ENCODE measurements around the gene ACSF2. TPM values are rescaled to one million over a fixed set of nuclear protein-coding genes. Genes with fewer than 3 reads are reported as not detected.

The ACSF2 gene, protein sequence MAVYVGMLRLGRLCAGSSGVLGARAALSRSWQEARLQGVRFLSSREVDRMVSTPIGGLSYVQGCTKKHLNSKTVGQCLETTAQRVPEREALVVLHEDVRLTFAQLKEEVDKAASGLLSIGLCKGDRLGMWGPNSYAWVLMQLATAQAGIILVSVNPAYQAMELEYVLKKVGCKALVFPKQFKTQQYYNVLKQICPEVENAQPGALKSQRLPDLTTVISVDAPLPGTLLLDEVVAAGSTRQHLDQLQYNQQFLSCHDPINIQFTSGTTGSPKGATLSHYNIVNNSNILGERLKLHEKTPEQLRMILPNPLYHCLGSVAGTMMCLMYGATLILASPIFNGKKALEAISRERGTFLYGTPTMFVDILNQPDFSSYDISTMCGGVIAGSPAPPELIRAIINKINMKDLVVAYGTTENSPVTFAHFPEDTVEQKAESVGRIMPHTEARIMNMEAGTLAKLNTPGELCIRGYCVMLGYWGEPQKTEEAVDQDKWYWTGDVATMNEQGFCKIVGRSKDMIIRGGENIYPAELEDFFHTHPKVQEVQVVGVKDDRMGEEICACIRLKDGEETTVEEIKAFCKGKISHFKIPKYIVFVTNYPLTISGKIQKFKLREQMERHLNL
- total RNA-seq: 13.6 and 16.5 TPM in 2 replicates

DNA sequence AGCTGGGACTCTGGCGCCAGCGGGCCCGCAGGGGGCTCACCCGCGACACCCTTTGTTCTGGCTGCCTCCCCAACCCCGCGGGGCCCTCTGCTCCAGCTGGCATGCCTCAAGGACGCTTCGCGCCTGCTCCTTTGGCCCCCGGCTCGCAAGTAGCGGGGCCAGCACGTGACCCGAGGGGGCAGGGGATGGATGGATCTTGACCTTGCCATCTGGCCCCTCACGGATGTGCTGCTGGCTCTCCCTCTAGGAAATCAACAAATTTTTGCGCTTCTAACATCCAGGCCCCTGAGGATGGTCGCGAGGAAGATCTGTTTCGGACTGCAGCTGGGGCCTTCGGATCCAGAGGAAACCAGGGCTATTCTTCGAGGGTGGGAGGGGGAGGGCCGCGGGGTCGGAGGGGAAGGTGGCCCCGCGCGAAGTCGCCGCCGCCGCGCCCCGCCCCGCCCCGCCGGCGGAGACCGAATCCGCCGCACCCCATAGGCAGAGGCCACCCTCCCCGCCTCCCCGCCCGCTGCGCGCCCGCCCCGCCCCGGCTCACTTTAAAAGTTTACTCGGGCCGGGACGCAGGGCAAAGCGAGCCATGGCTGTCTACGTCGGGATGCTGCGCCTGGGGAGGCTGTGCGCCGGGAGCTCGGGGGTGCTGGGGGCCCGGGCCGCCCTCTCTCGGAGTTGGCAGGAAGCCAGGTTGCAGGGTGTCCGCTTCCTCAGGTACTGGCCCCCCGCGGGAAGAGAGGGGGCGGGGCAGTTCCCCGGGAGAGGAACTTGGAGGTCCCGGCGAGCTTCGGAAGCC, at the start of gene ACSF2:
Gene ACSF2 (plus strand): TSS at position 537 of the 790 bp plus-strand sequence. CDS start 44 bp downstream, at position 581.
- Mint-ChIP-seq H3K36me3 (ENCODE audit: low read depth) (peaks cover 1% of the 10 kb centered on the region), H3K4me1 (peaks cover 29% of the 10 kb centered on the region), H3K4me3 (peak within 1 kb of the TSS; percentile 87), H3K27me3 (no peaks in the 10 kb centered on the region), H3K9me3 (no peaks in the 10 kb centered on the region), H3K27ac (peak within 1 kb of the TSS; percentile 86)
- intact Hi-C loops (cut with micrococcal nuclease): loop anchor here (1.0 kb wide), 1 partner anchor 29 kb away; the partner anchor contains the start of gene LRRC59
- peak; percentile 92 for DNase-seq

DNA sequence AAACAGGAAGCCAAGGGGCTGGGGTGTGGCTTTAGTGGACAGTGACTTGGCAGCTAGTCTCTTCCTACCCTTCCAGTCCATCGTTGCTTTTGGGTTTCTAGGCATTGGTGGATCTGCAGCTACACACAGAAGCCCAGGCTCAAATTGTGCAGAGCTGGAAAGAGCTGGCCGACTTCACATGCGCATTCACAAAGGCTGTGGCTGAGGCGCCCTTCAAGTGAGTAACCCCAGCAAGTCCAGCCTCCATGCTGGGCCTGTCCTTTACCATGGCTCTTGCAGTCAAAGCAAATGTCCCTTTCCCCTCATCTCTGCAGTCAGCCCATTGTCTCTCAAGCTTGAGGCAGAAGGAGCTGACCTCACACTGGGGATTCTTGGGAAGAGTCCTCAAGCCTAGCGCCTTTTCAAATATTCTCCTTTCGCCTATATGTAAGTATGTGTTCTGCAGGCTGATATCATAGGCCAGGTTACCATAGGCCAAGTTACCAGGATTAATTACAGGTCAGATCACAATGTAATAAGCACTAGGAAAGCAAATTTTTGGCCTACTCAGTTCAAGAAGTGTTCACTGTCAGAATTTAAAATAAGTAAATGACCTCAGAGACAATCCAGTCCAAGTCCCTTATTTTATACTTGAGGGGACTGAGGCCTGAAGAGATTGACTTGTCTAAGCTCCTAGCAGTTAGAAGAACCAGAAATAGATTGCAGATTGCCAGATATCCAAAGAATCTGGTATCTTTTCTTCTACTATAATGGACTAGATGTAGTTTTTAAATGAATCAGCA, 46.5 kb upstream of the ACSF2 start:
- Mint-ChIP-seq H3K4me1 (peaks cover 3% of the 10 kb centered on the region), H3K27me3 (no peaks in the 10 kb centered on the region), H3K9me3 (no peaks in the 10 kb centered on the region), H3K27ac (no peak overlapping the region), H3K4me3 (no peak overlapping the region), H3K36me3 (ENCODE audit: low read depth) (peaks cover 40% of the 10 kb centered on the region)
- intact Hi-C loops (cut with micrococcal nuclease): no loop called here
- no peak for DNase-seq

DNA sequence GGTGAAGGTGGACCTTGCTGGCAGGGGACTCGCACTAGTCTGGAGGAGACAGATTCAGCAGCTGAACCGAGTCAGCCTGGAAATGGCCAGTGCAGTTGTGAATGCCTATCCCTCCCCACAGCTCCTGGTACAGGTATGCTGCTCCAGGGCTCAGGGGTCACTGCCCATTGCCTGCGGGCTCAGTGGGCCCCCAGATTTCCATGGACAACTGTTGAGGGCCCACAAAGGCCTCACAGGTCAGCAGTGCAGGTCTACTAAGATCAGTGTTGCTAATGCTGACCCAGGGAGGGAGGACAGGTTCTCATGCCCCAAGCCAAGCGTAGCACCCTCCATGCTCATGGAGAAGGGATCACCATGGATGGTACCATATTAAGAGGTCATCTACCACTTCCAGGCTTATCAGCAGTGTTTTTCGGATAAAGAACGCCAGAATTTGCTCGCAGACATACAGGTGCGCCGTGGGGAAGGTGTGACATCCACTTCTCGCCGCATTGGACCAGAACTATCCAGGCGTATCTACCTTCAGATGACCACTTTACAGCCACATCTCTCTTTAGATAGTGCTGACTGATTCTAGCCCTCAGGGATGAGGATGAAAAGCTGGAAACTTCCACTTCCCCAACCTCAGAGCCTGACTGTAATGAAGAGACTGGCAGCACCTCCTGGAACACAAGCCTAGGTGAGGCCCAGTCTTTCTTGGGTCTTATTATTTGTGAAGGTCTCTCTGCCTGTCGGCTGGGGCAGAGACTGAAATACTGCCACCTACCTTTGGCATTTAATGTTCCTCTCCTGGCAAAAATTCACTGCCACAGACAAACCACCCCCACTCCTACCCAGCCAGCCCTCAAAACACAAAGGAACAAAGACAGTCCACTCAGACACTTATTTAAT, 45.4 kb upstream of the ACSF2 start:
- Mint-ChIP-seq H3K36me3 (ENCODE audit: low read depth) (peaks cover 42% of the 10 kb centered on the region), H3K9me3 (no peaks in the 10 kb centered on the region)
- intact Hi-C loops (cut with micrococcal nuclease): no loop called here

DNA sequence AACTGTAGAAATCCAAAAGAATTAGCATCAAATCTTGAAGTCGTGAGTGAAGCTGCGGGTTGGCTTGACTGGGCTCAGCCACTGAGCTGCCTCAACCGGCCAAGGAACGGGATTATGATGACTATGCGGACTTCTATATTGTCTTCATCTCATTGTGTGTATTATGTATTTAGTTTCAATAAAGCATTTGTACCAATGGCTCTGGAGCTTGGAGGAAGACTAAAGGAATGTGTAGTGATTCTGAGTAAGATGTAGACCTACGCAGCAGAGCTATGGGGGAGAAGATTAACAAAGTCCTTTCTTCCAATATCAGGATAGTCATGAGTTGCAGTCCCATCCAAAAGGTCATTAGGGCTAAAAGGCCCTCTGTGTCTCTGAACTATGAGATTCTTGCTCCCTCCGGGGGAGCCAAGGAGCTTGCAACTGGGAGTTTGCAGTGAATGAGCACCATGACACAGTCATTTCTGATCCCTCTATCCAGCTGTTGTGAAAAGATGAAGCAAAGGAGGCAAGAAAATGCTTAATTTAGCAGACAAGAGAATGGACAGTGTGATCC, 44.7 kb upstream of the ACSF2 start:
- no peak for DNase-seq
- Mint-ChIP-seq H3K27me3 (no peaks in the 10 kb centered on the region), H3K36me3 (ENCODE audit: low read depth) (peaks cover 48% of the 10 kb centered on the region), H3K27ac (no peak overlapping the region), H3K4me3 (no peak overlapping the region), H3K4me1 (peaks cover 3% of the 10 kb centered on the region), H3K9me3 (no peaks in the 10 kb centered on the region)
- intact Hi-C loops (cut with micrococcal nuclease): no loop called here

More for the DNA sequence above, 45.4 kb upstream of the ACSF2 start:
- Mint-ChIP-seq H3K4me3 (no peak overlapping the region), H3K27ac (no peak overlapping the region), H3K4me1 (peaks cover 3% of the 10 kb centered on the region), H3K27me3 (no peaks in the 10 kb centered on the region)
- no peak for DNase-seq

DNA sequence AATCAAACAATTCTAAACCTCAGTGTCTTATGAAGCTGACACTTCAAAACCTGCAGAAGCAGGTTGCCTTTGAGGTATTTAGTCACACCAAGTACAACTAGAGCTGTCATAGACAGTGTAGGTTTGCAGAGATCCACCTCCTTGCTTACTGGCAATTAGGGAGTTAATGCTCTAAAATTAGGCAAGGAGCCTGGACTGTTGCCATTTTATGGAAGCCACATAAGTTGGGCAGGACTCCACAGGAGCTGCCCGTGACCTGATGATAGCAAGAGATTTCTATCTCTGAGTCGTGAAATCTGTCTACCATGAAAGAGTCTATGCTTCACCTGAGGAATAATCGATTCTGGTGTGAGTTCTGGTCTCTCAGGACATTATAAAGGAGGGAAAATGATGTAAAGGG, 44.1 kb upstream of the ACSF2 start:
- intact Hi-C loops (cut with micrococcal nuclease): no loop called here
- Mint-ChIP-seq H3K36me3 (ENCODE audit: low read depth) (peaks cover 54% of the 10 kb centered on the region), H3K9me3 (no peaks in the 10 kb centered on the region), H3K27me3 (no peaks in the 10 kb centered on the region), H3K4me1 (peaks cover 1% of the 10 kb centered on the region), H3K27ac (no peak overlapping the region), H3K4me3 (no peak overlapping the region)
- DNase-seq: no peak

DNA sequence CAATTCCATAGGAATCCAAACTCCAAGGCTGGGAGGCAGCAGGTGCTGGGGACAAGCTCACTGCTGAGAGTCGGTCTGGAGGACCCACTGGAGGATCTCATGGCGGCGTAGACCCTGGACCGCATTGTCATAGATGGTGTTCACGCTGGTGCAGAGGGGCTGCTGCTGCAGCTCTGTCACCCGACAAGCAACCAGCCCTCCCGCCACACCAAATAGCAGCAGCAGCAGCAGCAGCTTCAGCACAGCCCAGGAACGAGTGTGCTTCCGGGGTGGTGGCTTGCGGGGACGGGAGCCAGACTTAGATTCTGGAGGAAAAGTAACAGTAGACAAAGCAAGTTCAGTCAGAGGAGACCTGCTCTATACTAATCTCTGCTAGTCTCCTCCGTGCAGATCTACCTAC, 43.1 kb upstream of the ACSF2 start:
- no peak for DNase-seq
- intact Hi-C loops (cut with micrococcal nuclease): no loop called here
- peaks cover 1% of the 10 kb centered on the region for H3K4me1 Mint-ChIP-seq
- H3K27ac Mint-ChIP-seq: no peak overlapping the region
- peaks cover 64% of the 10 kb centered on the region for H3K36me3 Mint-ChIP-seq (ENCODE audit: low read depth)
- H3K27me3 Mint-ChIP-seq: no peaks in the 10 kb centered on the region
- H3K4me3 Mint-ChIP-seq: no peak overlapping the region
- H3K9me3 Mint-ChIP-seq: no peaks in the 10 kb centered on the region

DNA sequence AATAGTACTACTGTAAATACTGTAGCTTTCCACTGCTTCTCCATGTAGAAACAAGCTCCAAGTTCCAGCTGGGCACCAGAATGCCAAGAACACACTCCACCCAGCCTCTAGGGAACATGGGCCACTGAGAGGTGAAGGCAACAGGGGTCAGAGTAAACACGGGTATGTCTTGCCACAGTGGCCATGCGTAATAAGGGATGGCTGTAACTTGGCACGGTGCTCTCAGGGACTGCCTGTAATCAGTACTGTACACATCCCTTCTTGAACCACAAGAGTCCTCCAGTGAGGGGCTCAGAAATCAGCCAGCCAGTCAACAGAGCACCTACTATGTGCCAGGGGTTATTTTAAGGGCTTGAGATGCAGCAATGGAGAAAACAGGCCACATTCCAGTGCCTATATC, 39.5 kb upstream of the ACSF2 start:
- no peaks in the 10 kb centered on the region for H3K27me3 Mint-ChIP-seq
- H3K36me3 Mint-ChIP-seq (ENCODE audit: low read depth): peaks cover 75% of the 10 kb centered on the region
- intact Hi-C loops (cut with micrococcal nuclease): no loop called here
- H3K4me3 Mint-ChIP-seq: no peak overlapping the region
- H3K27ac Mint-ChIP-seq: no peak overlapping the region
- DNase-seq: no peak
- H3K4me1 Mint-ChIP-seq: peaks cover 3% of the 10 kb centered on the region
- no peaks in the 10 kb centered on the region for H3K9me3 Mint-ChIP-seq

DNA sequence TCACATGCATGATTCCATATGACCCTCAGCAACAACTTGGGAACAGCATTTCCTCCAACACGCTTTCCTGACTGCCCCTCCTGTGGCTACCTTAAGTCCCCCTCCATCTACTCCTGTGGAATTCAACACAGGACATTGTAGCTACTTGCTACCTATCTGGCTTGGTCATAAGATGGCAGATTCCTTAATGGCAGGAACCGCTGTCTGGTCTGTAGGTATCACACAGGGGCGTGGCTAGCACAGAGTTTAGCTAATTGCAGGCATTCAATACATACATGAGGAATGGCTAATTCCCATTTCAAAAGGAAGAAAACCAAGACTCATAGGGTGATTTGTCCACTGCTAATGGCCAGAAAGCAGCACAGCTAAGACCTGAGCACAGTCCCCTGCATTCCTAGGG, 37.3 kb upstream of the ACSF2 start:
- H3K4me1 Mint-ChIP-seq: peaks cover 10% of the 10 kb centered on the region
- H3K27me3 Mint-ChIP-seq: no peaks in the 10 kb centered on the region
- H3K4me3 Mint-ChIP-seq: no peak overlapping the region
- H3K36me3 Mint-ChIP-seq (ENCODE audit: low read depth): peaks cover 81% of the 10 kb centered on the region
- H3K9me3 Mint-ChIP-seq: no peaks in the 10 kb centered on the region
- DNase-seq: no peak
- no peak overlapping the region for H3K27ac Mint-ChIP-seq
- intact Hi-C loops (cut with micrococcal nuclease): no loop called here

DNA sequence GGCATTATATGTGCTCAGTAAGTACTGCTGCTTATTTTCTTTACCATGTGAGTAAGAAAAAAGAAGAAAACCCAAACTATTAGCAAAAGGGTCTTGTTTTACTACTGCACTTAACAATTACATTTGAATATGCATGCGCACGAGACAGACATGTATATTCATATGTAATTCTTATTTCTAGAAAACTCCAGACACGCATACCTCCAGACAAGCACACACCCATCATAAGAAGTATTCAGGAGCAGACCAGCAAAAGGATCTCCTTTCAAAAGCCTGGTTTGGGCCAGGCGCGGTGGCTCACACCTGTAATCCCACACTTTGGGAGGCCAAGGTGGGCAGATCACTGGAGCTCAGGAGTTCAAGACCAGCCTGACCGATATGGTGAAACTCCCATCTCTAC, 36.5 kb upstream of the ACSF2 start:
- Mint-ChIP-seq H3K36me3 (ENCODE audit: low read depth) (peaks cover 80% of the 10 kb centered on the region), H3K27me3 (no peaks in the 10 kb centered on the region), H3K27ac (no peak overlapping the region), H3K4me1 (peaks cover 14% of the 10 kb centered on the region), H3K4me3 (no peak overlapping the region), H3K9me3 (no peaks in the 10 kb centered on the region)
- DNase-seq: no peak
- intact Hi-C loops (cut with micrococcal nuclease): no loop called here

DNA sequence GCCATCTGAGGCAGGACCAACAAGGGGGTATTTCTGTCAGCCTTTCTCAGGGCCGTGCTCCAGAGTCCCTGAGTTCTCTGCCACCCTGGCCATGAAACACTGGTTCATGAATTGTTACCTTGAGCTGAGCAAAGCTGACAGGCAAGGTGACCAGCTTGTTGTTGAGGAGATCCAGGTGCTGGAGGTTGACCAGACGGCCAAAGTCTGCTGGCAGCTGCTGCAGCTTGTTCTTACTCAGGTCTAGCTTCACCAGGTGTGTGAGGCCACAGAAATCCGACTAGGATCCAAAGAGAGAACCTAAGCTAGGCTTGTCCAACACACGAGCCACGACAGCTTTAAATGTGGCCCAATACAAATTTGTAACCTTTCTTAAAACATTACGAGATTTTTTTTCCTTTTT, 33.4 kb upstream of the ACSF2 start:
- H3K9me3 Mint-ChIP-seq: no peaks in the 10 kb centered on the region
- no peaks in the 10 kb centered on the region for H3K27me3 Mint-ChIP-seq
- peaks cover 31% of the 10 kb centered on the region for H3K4me1 Mint-ChIP-seq
- DNase-seq: no peak
- intact Hi-C loops (cut with micrococcal nuclease): no loop called here
- H3K4me3 Mint-ChIP-seq: no peak overlapping the region
- H3K27ac Mint-ChIP-seq: no peak overlapping the region
- H3K36me3 Mint-ChIP-seq (ENCODE audit: low read depth): peaks cover 66% of the 10 kb centered on the region

DNA sequence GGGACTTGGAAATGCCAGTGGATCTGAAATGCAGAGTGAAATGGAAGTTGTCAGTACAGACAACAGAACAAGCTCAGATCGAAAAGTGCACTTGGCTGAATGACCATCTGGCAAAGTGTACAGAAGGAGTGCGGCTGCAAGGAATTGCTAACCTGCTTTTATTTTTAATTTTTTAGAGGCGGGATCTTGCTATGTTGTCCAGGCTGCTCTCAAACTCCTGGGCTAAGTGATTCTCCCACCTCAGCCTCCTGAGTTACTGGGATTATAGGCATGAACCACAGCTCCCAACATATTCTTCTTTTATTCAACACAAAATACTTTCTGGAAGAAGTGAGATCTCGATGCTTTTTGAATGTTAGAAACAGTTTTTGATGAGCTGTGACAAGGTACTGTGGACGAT, 32.3 kb upstream of the ACSF2 start:
- Mint-ChIP-seq H3K4me3 (peak overlapping the region; percentile 8), H3K27me3 (no peaks in the 10 kb centered on the region), H3K4me1 (peaks cover 32% of the 10 kb centered on the region), H3K9me3 (no peaks in the 10 kb centered on the region), H3K36me3 (ENCODE audit: low read depth) (peaks cover 55% of the 10 kb centered on the region), H3K27ac (peak overlapping the region; percentile 2)
- intact Hi-C loops (cut with micrococcal nuclease): no loop called here
- DNase-seq: no peak

DNA sequence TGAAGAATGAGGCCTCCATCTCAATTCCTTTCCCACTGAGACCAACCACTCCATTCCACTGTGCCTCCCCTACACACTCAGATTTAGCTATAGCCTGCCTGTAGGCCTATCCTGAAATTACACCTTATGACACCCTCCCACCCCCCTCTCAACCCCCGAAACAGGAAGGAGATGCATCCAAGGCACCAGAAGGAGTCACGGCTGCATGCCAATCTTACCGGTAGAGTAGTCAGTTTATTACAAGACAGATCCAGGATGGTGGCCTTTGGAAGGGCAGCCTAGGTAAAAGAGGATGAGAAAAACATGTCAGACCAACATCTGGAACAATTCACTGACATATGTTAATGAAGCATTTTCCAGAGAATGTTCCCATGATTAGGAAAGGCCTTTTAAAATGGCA, 31.3 kb upstream of the ACSF2 start:
- H3K36me3 Mint-ChIP-seq (ENCODE audit: low read depth): peaks cover 49% of the 10 kb centered on the region
- peak overlapping the region; percentile 92 for H3K4me3 Mint-ChIP-seq
- no peak for DNase-seq
- no peaks in the 10 kb centered on the region for H3K9me3 Mint-ChIP-seq
- H3K27ac Mint-ChIP-seq: no peak overlapping the region
- H3K27me3 Mint-ChIP-seq: no peaks in the 10 kb centered on the region
- intact Hi-C loops (cut with micrococcal nuclease): loop anchor here (5.0 kb wide), 1 partner anchor 32 kb away; no protein-coding TSS in a partner anchor
- H3K4me1 Mint-ChIP-seq: peaks cover 31% of the 10 kb centered on the region

All from activated CD4-positive, alpha-beta T cell treated with anti-CD3 and anti-CD28 coated beads, Interleukin-2, amount 10 ng/mL, durations not matched to agents 24 days and 14 days (primary cell).